K562 (cell line): ENCODE measurements around the gene NUBPL. TPM values are rescaled to one million over a fixed set of nuclear protein-coding genes. Genes with fewer than 3 reads are reported as not detected.

Experiments used
- ATAC-seq: fragments of 200-7000 bp; cut with Tn5 transposase; 3 replicates; pipeline ENCODE4 v1.9.1; 2020; ENCODE audit warnings: moderate library complexity
- BruUV-seq: library from RNA; stranded (reverse); fragments of 400-500 nt; replicated peaks from 2 replicates; lab custom pipeline; 2021; lab: Mats Ljungman, UMichigan
- CTCF ChIA-PET: fragments of 300-600 bp; formaldehyde crosslinking; extraction: SDS; loops from one replicate; lab custom pipeline; 2021; ENCODE audit warnings: low intra/inter-chr PET ratio; lab: Yijun Ruan, JAX
- POLR2A ChIA-PET: fragments of 300-600, 350-650 bp; sonication (Branson Sonifier 250); formaldehyde crosslinking; extraction: SDS; loops from one replicate; lab custom pipeline; 2021; ENCODE audit warnings: antibody characterized with exemption, inconsistent platforms; lab: Yijun Ruan, JAX
- DNase-seq, 4 experiments: peaks; one replicate each; pipeline versions ENCODE4 v3.0.0 to v3.0.0-alpha.2; 2011 to 2018; ENCODE audit warnings: low spot score in 3 of 4, mixed read lengths in 3 of 4; ENCODE audit errors: extremely low read depth in 1 of 4
- FAIRE-seq: peaks from 2 replicates; lab custom pipeline; 2011; peaks lifted over from hg19 to GRCh38; lab: Jason Lieb, UNC
- H2AFZ ChIP-seq: 2 replicates; pipeline ENCODE4 v1.6.0; 2011; ENCODE audit warnings: low read depth, low read length, control low read depth, inconsistent platforms
- H3K27ac ChIP-seq: fragments of 200-600 bp; 3 replicates; pipeline ENCODE4 v1.8.0; 2011; ENCODE audit warnings: low read depth, mild to moderate bottlenecking, control low read depth, inconsistent platforms, low read length, moderate library complexity, mixed read lengths; ENCODE audit errors: extremely low read depth
- H3K27me3 ChIP-seq, 2 experiments: fragments of 300-600 bp in 1 of 2; 2 replicates in 1 of 2; 3 replicates in 1 of 2; pipeline versions ENCODE4 v1.6.0 to v1.8.0; 2011; ENCODE audit warnings: inconsistent platforms in 2 of 2, low read length in 2 of 2, mild to moderate bottlenecking in 1 of 2, mixed read lengths in 1 of 2, moderate library complexity in 1 of 2; ENCODE audit not compliant: control insufficient read depth in 2 of 2, insufficient read depth in 2 of 2
- H3K36me3 ChIP-seq: fragments of 300-600 bp; 3 replicates; pipeline ENCODE4 v1.8.0; 2011; ENCODE audit warnings: mild to moderate bottlenecking, low read length, inconsistent platforms; ENCODE audit not compliant: control insufficient read depth, insufficient read depth
- H3K4me1 ChIP-seq, 2 experiments: fragments of 200-600 bp in 1 of 2; replicated peaks in 1 of 2; 2 replicates in 1 of 2; 3 replicates in 1 of 2; pipeline versions ENCODE4 v1.5.1 to v1.8.0; 2011; ENCODE audit warnings: inconsistent platforms in 2 of 2, low read length in 2 of 2, mild to moderate bottlenecking in 1 of 2, mixed read lengths in 1 of 2, moderate library complexity in 1 of 2; ENCODE audit not compliant: control insufficient read depth in 2 of 2, insufficient read depth in 2 of 2
- H3K4me2 ChIP-seq: 2 replicates; pipeline ENCODE4 v1.6.1; 2011; ENCODE audit warnings: low read length, control low read depth, inconsistent platforms, mixed read lengths; ENCODE audit not compliant: insufficient read depth
- H3K4me3 ChIP-seq: fragments of 200-600 bp; sonication (generic), shearing (Covaris generic); 2 replicates; pipeline ENCODE4 v1.5.1; 2016; ENCODE audit warnings: control low read depth, inconsistent platforms
- H3K79me2 ChIP-seq: fragments of 200-600 bp; 3 replicates; pipeline ENCODE4 v1.8.0; 2011; ENCODE audit warnings: low read length, inconsistent platforms; ENCODE audit not compliant: control insufficient read depth, insufficient read depth
- H3K9ac ChIP-seq, 2 experiments: 2 replicates each; pipeline versions ENCODE4 v1.6.0 to v1.6.1; 2011; ENCODE audit warnings: low read depth in 2 of 2, low read length in 2 of 2, control low read depth in 1 of 2, inconsistent platforms in 1 of 2, mild to moderate bottlenecking in 1 of 2, mixed read lengths in 1 of 2; ENCODE audit not compliant: insufficient read depth in 1 of 2
- H3K9me1 ChIP-seq: one replicate; pipeline ENCODE4 v1.6.0; 2011; ENCODE audit warnings: inconsistent platforms, mild to moderate bottlenecking, low read length, moderate library complexity; ENCODE audit not compliant: control insufficient read depth, insufficient read depth
- H3K9me3 ChIP-seq: replicated peaks from 2 replicates; pipeline ENCODE4 v1.5.1; 2011; ENCODE audit warnings: low read depth, low read length, inconsistent platforms; ENCODE audit not compliant: control insufficient read depth, insufficient read depth
- H4K20me1 ChIP-seq: replicated peaks from 2 replicates; pipeline ENCODE4 v1.6.1; 2011; ENCODE audit warnings: low read length, inconsistent platforms, mixed read lengths; ENCODE audit not compliant: control insufficient read depth, insufficient read depth
- CHCHD3 ChIP-seq: fragments of 250-450 bp; sonication (Bioruptor Pico); IDR thresholded peaks from 2 replicates; pipeline ENCODE4 v2.1.2; 2022; ENCODE audit warnings: mild to moderate bottlenecking
- HNRNPL ChIP-seq: fragments of 200-400 bp; formaldehyde crosslinking; IDR thresholded peaks from 2 replicates; pipeline ENCODE4 v1.6.1; 2017; ENCODE audit warnings: low read depth, mild to moderate bottlenecking, low read length
- PHF20 ChIP-seq: fragments of 450-650 bp; IDR thresholded peaks from 2 replicates; pipeline ENCODE4 v1.6.1; 2018; ENCODE audit not compliant: partially characterized antibody
- RFX5 ChIP-seq: IDR thresholded peaks from 2 replicates; pipeline ENCODE4 v1.6.1; 2011; ENCODE audit warnings: low read depth, mild to moderate bottlenecking, improper control_type of control experiment, low read length
- TFAM ChIP-seq: fragments of 250-450 bp; sonication (Bioruptor Pico); conservative IDR thresholded peaks from 2 replicates; pipeline ENCODE4 v1.5.0; 2021; ENCODE audit warnings: mild to moderate bottlenecking, moderate library complexity
- WGBS: fragments of 100-300 bp; shearing (Covaris generic); methylation state at CpG from one replicate; pipeline ENCODE4 v1.1.6; 2016; ENCODE audit warnings: low coverage, mixed read lengths; ENCODE audit not compliant: insufficient coverage; ENCODE audit errors: missing lambda C conversion rate; 5-methylcytosine and 5-hydroxymethylcytosine counted together
- in situ Hi-C: fragments of 300-500 bp; cut with MboI; formaldehyde crosslinking; loops from 4 replicates; pipeline ENCODE4 v1.15.0; 2018; ENCODE audit warnings: inconsistent platforms, mixed read lengths
- intact Hi-C: fragments of 100-400 bp; cut with micrococcal nuclease; formaldehyde crosslinking; loops from 2 replicates; pipeline ENCODE4 v1.14.2; 2022
- polyA plus RNA-seq, 8 experiments: library from polyadenylated mRNA; depleted of rRNA in 4 of 8; stranded (reverse) in 5 of 8; unstranded in 3 of 8; fragments of >200 nt; fragmentation: Nextera tagmentation in 2 of 8; fragmentation: Illumina TruSeq in 1 of 8; extraction: Ambion mirVana in 2 of 8; extraction: Trizol in 1 of 8; gene quantifications; 2 replicates each; pipeline versions ENCODE4 v1.2.1 to v1.2.3, GENCODE V29; 2011 to 2014; ENCODE audit warnings: inconsistent platforms in 1 of 8, missing spikeins in 1 of 8
- total RNA-seq, 7 experiments: library from RNA; depleted of rRNA in 6 of 7; stranded (reverse); fragments of >200 nt in 6 of 7; fragmentation: Illumina TruSeq in 2 of 7; extraction: Trizol in 2 of 7; gene quantifications; 2 replicates each; pipeline versions ENCODE4 v1.2.1 to v1.2.3, GENCODE V29; 2011 to 2021; ENCODE audit warnings: low replicate concordance in 1 of 7
- TF ChIP-seq, protein P1 (sequence below): sonication (generic); formaldehyde crosslinking; IDR thresholded peaks from 2 replicates; pipeline ENCODE4 v1.8.1; 2023; ENCODE audit warnings: mild to moderate bottlenecking, missing genetic modification reagents

Gene NUBPL
- total and polyA plus RNA-seq, 9 of the 15 experiments (the other 6 are each of a cell fraction or from before 2014, with no cell fraction given), result 3.2 to 8.7 (median 6.1) TPM

- no peak for DNase-seq
- Histone ChIP-seq H3K4me2 (no peak overlapping the region), H3K27ac (no peak overlapping the region), H3K9ac (no peak overlapping the region), H2AFZ (no peak overlapping the region), H3K4me3 (no peak overlapping the region), H3K4me1 (no peaks in the 10 kb centered on the region; a peak in 1 of 5 replicates), H3K36me3 (no peaks in the 10 kb centered on the region), H3K9me1 (no peaks in the 10 kb centered on the region), H3K9me3 (no peaks in the 10 kb centered on the region), H4K20me1 (no peaks in the 10 kb centered on the region), H3K27me3 (no peaks in the 10 kb centered on the region), H3K79me2 (no peaks in the 10 kb centered on the region)
- BruUV-seq, result no TSS peak
- in situ Hi-C loops (no loop called here), intact Hi-C loops (no loop called here)
- ChIA-PET CTCF (no interaction called here), POLR2A (no interaction called here)
- ATAC-seq, result no peak
- 0% methylated on average over 1 of the region's 1 CpG for WGBS
- no peak for FAIRE-seq
- TF ChIP-seq, protein P1, sequence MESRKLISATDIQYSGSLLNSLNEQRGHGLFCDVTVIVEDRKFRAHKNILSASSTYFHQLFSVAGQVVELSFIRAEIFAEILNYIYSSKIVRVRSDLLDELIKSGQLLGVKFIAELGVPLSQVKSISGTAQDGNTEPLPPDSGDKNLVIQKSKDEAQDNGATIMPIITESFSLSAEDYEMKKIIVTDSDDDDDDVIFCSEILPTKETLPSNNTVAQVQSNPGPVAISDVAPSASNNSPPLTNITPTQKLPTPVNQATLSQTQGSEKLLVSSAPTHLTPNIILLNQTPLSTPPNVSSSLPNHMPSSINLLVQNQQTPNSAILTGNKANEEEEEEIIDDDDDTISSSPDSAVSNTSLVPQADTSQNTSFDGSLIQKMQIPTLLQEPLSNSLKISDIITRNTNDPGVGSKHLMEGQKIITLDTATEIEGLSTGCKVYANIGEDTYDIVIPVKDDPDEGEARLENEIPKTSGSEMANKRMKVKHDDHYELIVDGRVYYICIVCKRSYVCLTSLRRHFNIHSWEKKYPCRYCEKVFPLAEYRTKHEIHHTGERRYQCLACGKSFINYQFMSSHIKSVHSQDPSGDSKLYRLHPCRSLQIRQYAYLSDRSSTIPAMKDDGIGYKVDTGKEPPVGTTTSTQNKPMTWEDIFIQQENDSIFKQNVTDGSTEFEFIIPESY (CRISPR knock-in tag), result no peak
- TF ChIP-seq HNRNPL (no peak), CHCHD3 (no peak), PHF20 (no peak), TFAM (CRISPR knock-in tag) (no peak), RFX5 (no peak)
Observed at GRCh38 chr14:31834616-31835015, 273.4 kb downstream of the NUBPL start.
